Inflammatory macrophage treated with lipopolysaccharide for 1 hour (primary cell): Measurements from ENCODE around the gene HGFAC.

Experiments
- DNase-seq, 2 donors: peaks; one replicate each; pipeline ENCODE4 v3.0.0-alpha.2; 2020 to 2022

The HGFAC gene

GRCh38 chr4:3492741-3493719, 51.3 kb downstream of the HGFAC start:
- DNase-seq: no peak

- DNase-seq: no peak
Measured at GRCh38 chr4:3493720-3494461, 52.1 kb downstream of the HGFAC start.

- no peak for DNase-seq
Measured at GRCh38 chr4:3494462-3494871, 52.7 kb downstream of the HGFAC start.

GRCh38 chr4:3495204-3495975, 53.6 kb downstream of the HGFAC start:
- no peak for DNase-seq

- no peak for DNase-seq
Measured at GRCh38 chr4:3496021-3496420, 54.3 kb downstream of the HGFAC start.

GRCh38 chr4:3497095-3497494, 55.3 kb downstream of the HGFAC start:
- no peak for DNase-seq

GRCh38 chr4:3497523-3498389, 56.0 kb downstream of the HGFAC start:
- no peak for DNase-seq

GRCh38 chr4:3498407-3498806, 56.6 kb downstream of the HGFAC start:
- no peak for DNase-seq
